HepG2 (cell line): Measurements from ENCODE around the gene HPS6. TPM values are rescaled to one million over a fixed set of nuclear protein-coding genes. Genes with fewer than 3 reads are reported as not detected.

Source experiments
- ARNT ChIP-seq: fragments of 450-650 bp; IDR thresholded peaks from 2 replicates; pipeline ENCODE4 v1.6.1; 2017
- BRCA1 ChIP-seq: sonication (generic); formaldehyde crosslinking; IDR thresholded peaks from 2 replicates; pipeline ENCODE4 v1.4.0; 2020; ENCODE audit warnings: missing genetic modification reagents
- CAMTA2 ChIP-seq: sonication (generic); formaldehyde crosslinking; IDR thresholded peaks from 2 replicates; pipeline ENCODE4 v1.4.0; 2020; ENCODE audit warnings: mild to moderate bottlenecking, missing genetic modification reagents, borderline replicate concordance
- DNMT3B ChIP-seq: conservative IDR thresholded peaks from 2 replicates; pipeline ENCODE4 v1.6.1; 2016; ENCODE audit warnings: missing biosample characterization, control low read depth
- IRX3 ChIP-seq: sonication (generic); formaldehyde crosslinking; IDR thresholded peaks from 2 replicates; pipeline ENCODE4 v1.8.1; 2023; ENCODE audit warnings: mild to moderate bottlenecking, low read depth, missing genetic modification reagents, borderline replicate concordance
- KDM5A ChIP-seq: fragments of 200-600 bp; sonication (generic); IDR thresholded peaks from 2 replicates; pipeline ENCODE4 v1.7.0; 2018; ENCODE audit warnings: antibody characterized with exemption, mild to moderate bottlenecking, low read length, borderline replicate concordance
- KDM5B ChIP-seq: sonication (generic); formaldehyde crosslinking; IDR thresholded peaks from 2 replicates; pipeline ENCODE4 v1.4.0; 2020; ENCODE audit warnings: missing genetic modification reagents, mild to moderate bottlenecking, borderline replicate concordance
- KLF12 ChIP-seq: sonication (generic); formaldehyde crosslinking; IDR thresholded peaks from 2 replicates; pipeline ENCODE4 v1.4.0; 2020; ENCODE audit warnings: missing genetic modification reagents, borderline replicate concordance
- MAFF ChIP-seq: IDR thresholded peaks from 2 replicates; pipeline ENCODE4 v1.6.1; 2011; ENCODE audit warnings: low read depth, low read length, improper control_type of control experiment
- MTERF4 ChIP-seq: sonication (generic); formaldehyde crosslinking; IDR thresholded peaks from 2 replicates; pipeline ENCODE4 v1.8.0; 2023; ENCODE audit warnings: mild to moderate bottlenecking, missing genetic modification reagents
- MXI1 ChIP-seq: IDR thresholded peaks from 3 replicates; pipeline ENCODE4 v1.6.1; 2012; ENCODE audit warnings: low read depth, low read length, inconsistent platforms, borderline replicate concordance
- POLR2A ChIP-seq, 2 experiments: IDR thresholded peaks; 2 replicates each; pipeline ENCODE4 v1.6.1; 2011; ENCODE audit warnings: low read depth in 2 of 2, low read length in 2 of 2, mild to moderate bottlenecking in 1 of 2, moderate library complexity in 1 of 2; ENCODE audit not compliant: insufficient read depth in 1 of 2
- SIN3A ChIP-seq: IDR thresholded peaks from 2 replicates; pipeline ENCODE4 v1.6.1; 2011; ENCODE audit warnings: low read depth, mild to moderate bottlenecking, control low read depth, low read length, borderline replicate concordance
- ZBTB7B ChIP-seq: sonication (generic); formaldehyde crosslinking; IDR thresholded peaks from 2 replicates; pipeline ENCODE4 v1.4.0; 2020; ENCODE audit warnings: missing genetic modification reagents
- ZFP90 ChIP-seq: sonication (generic); formaldehyde crosslinking; IDR thresholded peaks from 2 replicates; pipeline ENCODE4 v1.8.0; 2022; ENCODE audit warnings: missing genetic modification reagents, mild to moderate bottlenecking, inconsistent platforms, borderline replicate concordance
- ZGPAT ChIP-seq: IDR thresholded peaks from 2 replicates; pipeline ENCODE4 v1.6.1; 2016; ENCODE audit warnings: mild to moderate bottlenecking
- ZNF674 ChIP-seq: sonication (generic); formaldehyde crosslinking; IDR thresholded peaks from 2 replicates; pipeline ENCODE4 v1.5.0; 2020; ENCODE audit warnings: low read depth, mild to moderate bottlenecking, missing genetic modification reagents
- ZNF687 ChIP-seq: sonication (generic); formaldehyde crosslinking; IDR thresholded peaks from 2 replicates; pipeline ENCODE4 v1.5.1; 2020; ENCODE audit warnings: mild to moderate bottlenecking, missing genetic modification reagents, moderate library complexity
- polyA plus RNA-seq, 8 experiments: library from polyadenylated mRNA; depleted of rRNA in 3 of 8; stranded (reverse) in 7 of 8; unstranded in 1 of 8; fragments of >200 nt; fragmentation: Illumina TruSeq in 4 of 8; extraction: Trizol in 4 of 8; gene quantifications; 2 replicates each; pipeline versions ENCODE4 v1.2.1 to v1.2.3, GENCODE V29; 2011 to 2016; ENCODE audit warnings: low read depth in 4 of 8, missing spikeins in 1 of 8, mixed read lengths in 1 of 8; ENCODE audit not compliant: insufficient read depth in 1 of 8
- total RNA-seq, 5 experiments: library from RNA; depleted of rRNA; stranded (reverse); fragments of >200 nt; fragmentation: Illumina TruSeq; extraction: Trizol; gene quantifications; 2 replicates each; pipeline ENCODE4 v1.2.3, GENCODE V29; 2016; ENCODE audit warnings: low read depth in 1 of 5
- TF ChIP-seq, protein P1 (sequence below): sonication (generic); formaldehyde crosslinking; IDR thresholded peaks from 2 replicates; pipeline ENCODE4 v1.5.1; 2020; ENCODE audit warnings: mild to moderate bottlenecking, missing genetic modification reagents, moderate library complexity
- TF ChIP-seq, protein P2 (sequence below): sonication (generic); formaldehyde crosslinking; IDR thresholded peaks from 2 replicates; pipeline ENCODE4 v1.8.0; 2022; ENCODE audit warnings: mild to moderate bottlenecking, missing genetic modification reagents, moderate library complexity

The HPS6 gene
- total and polyA plus RNA-seq, 2 of the 13 experiments (the other 11 are each of a cell fraction or from before 2014, with no cell fraction given), result 2.9 to 14.9 TPM

DNA sequence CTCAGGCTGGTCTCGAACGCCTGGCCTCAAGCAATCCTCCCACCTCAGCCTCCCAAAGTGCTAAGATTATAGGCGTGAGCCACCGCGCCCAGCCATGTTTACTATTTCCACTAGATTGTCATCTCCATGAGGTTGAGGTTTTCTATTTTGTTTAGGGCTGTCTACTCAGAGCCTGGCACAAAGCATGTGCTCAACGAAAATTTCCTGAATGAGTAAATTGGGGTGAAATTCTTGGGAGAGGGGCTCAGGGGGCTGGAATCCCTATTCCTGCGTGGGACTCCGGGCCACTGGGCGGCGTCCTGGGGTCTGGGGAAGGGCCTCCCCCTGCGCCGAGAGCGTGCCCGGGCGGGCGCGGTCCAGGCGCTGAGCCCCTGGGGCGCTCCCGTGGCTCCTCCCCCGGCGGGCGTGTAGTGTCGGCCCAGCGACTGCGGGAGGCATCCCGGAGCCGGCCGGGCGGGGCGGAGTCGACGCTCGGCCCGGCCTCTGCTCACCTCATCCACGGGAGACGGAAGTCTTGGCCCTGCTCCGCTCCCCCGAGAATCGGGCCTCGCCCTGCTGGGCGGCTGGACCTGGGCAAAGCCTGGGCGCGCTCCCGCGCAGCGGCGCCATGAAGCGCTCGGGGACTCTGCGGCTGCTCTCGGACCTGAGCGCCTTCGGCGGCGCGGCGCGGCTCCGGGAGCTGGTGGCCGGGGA lies at the start of gene HPS6 (continued):
- TF ChIP-seq, protein P1, sequence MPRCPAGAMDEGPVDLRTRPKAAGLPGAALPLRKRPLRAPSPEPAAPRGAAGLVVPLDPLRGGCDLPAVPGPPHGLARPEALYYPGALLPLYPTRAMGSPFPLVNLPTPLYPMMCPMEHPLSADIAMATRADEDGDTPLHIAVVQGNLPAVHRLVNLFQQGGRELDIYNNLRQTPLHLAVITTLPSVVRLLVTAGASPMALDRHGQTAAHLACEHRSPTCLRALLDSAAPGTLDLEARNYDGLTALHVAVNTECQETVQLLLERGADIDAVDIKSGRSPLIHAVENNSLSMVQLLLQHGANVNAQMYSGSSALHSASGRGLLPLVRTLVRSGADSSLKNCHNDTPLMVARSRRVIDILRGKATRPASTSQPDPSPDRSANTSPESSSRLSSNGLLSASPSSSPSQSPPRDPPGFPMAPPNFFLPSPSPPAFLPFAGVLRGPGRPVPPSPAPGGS (CRISPR knock-in tag), result peak; percentile 73; the same call in 1 of the 2 replicates
- no peak for TF ChIP-seq MAFF
- no peak for TF ChIP-seq KLF12 (CRISPR knock-in tag)
- TF ChIP-seq CAMTA2 (CRISPR knock-in tag), result no peak
- peak; percentile 34; the same call in 1 of the 2 replicates for TF ChIP-seq IRX3
- TF ChIP-seq ZFP90 (CRISPR knock-in tag), result no peak
- no peak for TF ChIP-seq BRCA1 (CRISPR knock-in tag)
- TF ChIP-seq ARNT, result no peak
- peak; percentile 82 to 87 for TF ChIP-seq POLR2A (IDR thresholded peaks at IDR 0.05; ENCODE audit: insufficient read depth in 1 of 2, low read depth in 2 of 2, low read length in 2 of 2)
- TF ChIP-seq DNMT3B, result 0 out of 2 replicates have a peak, but pooled peaks have one; percentile 56
- peak; percentile 70; the same call in 1 of the 3 replicates for TF ChIP-seq MXI1
- TF ChIP-seq KDM5B (CRISPR knock-in tag), result peak; percentile 30; the same call in 1 of the 2 replicates
- TF ChIP-seq, protein P2, sequence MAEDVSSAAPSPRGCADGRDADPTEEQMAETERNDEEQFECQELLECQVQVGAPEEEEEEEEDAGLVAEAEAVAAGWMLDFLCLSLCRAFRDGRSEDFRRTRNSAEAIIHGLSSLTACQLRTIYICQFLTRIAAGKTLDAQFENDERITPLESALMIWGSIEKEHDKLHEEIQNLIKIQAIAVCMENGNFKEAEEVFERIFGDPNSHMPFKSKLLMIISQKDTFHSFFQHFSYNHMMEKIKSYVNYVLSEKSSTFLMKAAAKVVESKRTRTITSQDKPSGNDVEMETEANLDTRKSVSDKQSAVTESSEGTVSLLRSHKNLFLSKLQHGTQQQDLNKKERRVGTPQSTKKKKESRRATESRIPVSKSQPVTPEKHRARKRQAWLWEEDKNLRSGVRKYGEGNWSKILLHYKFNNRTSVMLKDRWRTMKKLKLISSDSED, result no peak
- no peak for TF ChIP-seq MTERF4 (CRISPR knock-in tag)
- no peak for TF ChIP-seq ZNF674 (CRISPR knock-in tag)
- peak; percentile 77 for TF ChIP-seq ZGPAT (CRISPR knock-in tag)
- no peak; the same call in 1 of the 2 replicates for TF ChIP-seq ZBTB7B
- TF ChIP-seq KDM5A, result no peak
- TF ChIP-seq ZNF687 (CRISPR knock-in tag), result peak; percentile 78
- TF ChIP-seq SIN3A, result peak; percentile 89; the same call in 1 of the 2 replicates
